Astrocyte of the cerebellum (primary cell): Measurements from ENCODE around the gene KCP.
A peak's percentile ranks its signal among the peaks of the same experiment; 100 is the strongest.

Source experiments
- DNase-seq: peaks from one replicate; pipeline ENCODE4 v3.0.0-alpha.2; 2011; ENCODE audit warnings: low read depth
- H3K4me3 ChIP-seq: 2 replicates; pipeline ENCODE4 v1.5.1; 2011; ENCODE audit warnings: mild to moderate bottlenecking, low read depth, low read length, moderate library complexity
- CTCF ChIP-seq: IDR thresholded peaks from 2 replicates; pipeline ENCODE4 v1.5.1; 2012; ENCODE audit warnings: low read length, low read depth, moderate library complexity, mild to moderate bottlenecking; ENCODE audit errors: missing control alignments
- in situ Hi-C: cut with HindIII; loops from 2 replicates; pipeline ENCODE4 v1.10.0; 2017; ENCODE audit warnings: low sequenced_read_pairs

Gene KCP

GRCh38 chr7:128886391-128887168 lies 23.9 kb downstream of the KCP start:
- no peak for DNase-seq
- in situ Hi-C loops, result no loop called here
- no peak for TF ChIP-seq CTCF
- no peak overlapping the region for H3K4me3 ChIP-seq

- in situ Hi-C loops, result no loop called here
- no peak for TF ChIP-seq CTCF
- DNase-seq, result no peak
- no peak overlapping the region for H3K4me3 ChIP-seq
These were observed 24.9 kb downstream of the KCP start for GRCh38 chr7:128885370-128886187.

- no peak overlapping the region for H3K4me3 ChIP-seq
- in situ Hi-C loops, result no loop called here
- TF ChIP-seq CTCF, result no peak
- DNase-seq, result no peak
These were observed 25.7 kb downstream of the KCP start for GRCh38 chr7:128884561-128885369.

- DNase-seq, result no peak
- no peak overlapping the region for H3K4me3 ChIP-seq
- TF ChIP-seq CTCF, result peak; percentile 86
- in situ Hi-C loops, result no loop called here
These were observed 26.7 kb downstream of the KCP start for GRCh38 chr7:128883622-128884448.

GRCh38 chr7:128882134-128882533 lies 28.4 kb downstream of the KCP start:
- in situ Hi-C loops, result no loop called here
- DNase-seq, result no peak
- TF ChIP-seq CTCF, result no peak
- H3K4me3 ChIP-seq, result no peak overlapping the region
